Measurements from ENCODE around the gene C8B.
A peak's percentile ranks its signal among the peaks of the same experiment; 100 is the strongest.

C8B gene

GRCh38 chr1:56972976-56973375 is 7.2 kb upstream of the C8B start:
- no peak for DNase-seq (ENCODE audit: low read depth, low spot score)

GRCh38 chr1:56970280-56970679 is 4.5 kb upstream of the C8B start:
- no peak for DNase-seq (ENCODE audit: low read depth, low spot score)

- no peak for DNase-seq (ENCODE audit: low read depth, low spot score)
These were observed 3.2 kb upstream of the C8B start for GRCh38 chr1:56968878-56969495.

GRCh38 chr1:56967900-56968832 is 2.4 kb upstream of the C8B start:
- DNase-seq (ENCODE audit: low read depth, low spot score) = no peak

- DNase-seq (ENCODE audit: low read depth, low spot score) = no peak
These were observed 1.5 kb upstream of the C8B start for GRCh38 chr1:56967355-56967754.

- no peak for DNase-seq (ENCODE audit: low read depth, low spot score)
These were observed 834 bp upstream of the C8B start for GRCh38 chr1:56966698-56966999.

- no peak for DNase-seq (ENCODE audit: low read depth, low spot score)
These were observed 624 bp downstream of the C8B start for GRCh38 chr1:56965191-56965590.

GRCh38 chr1:56964349-56965017 is 1.3 kb downstream of the C8B start:
- no peak for DNase-seq (ENCODE audit: low read depth, low spot score)

- no peak for DNase-seq (ENCODE audit: low read depth, low spot score)
These were observed 2.1 kb downstream of the C8B start for GRCh38 chr1:56963667-56964066.

- no peak for DNase-seq (ENCODE audit: low read depth, low spot score)
These were observed 4.4 kb downstream of the C8B start for GRCh38 chr1:56961426-56961825.

- peak; percentile 34 for DNase-seq (ENCODE audit: low read depth, low spot score)
These were observed 7.3 kb downstream of the C8B start for GRCh38 chr1:56958526-56958925.

GRCh38 chr1:56957931-56958330 is 7.9 kb downstream of the C8B start:
- DNase-seq (ENCODE audit: low read depth, low spot score) = no peak

GRCh38 chr1:56954664-56955063 is 11.2 kb downstream of the C8B start:
- DNase-seq (ENCODE audit: low read depth, low spot score) = no peak

GRCh38 chr1:56953386-56953785 is 12.4 kb downstream of the C8B start:
- no peak for DNase-seq (ENCODE audit: low read depth, low spot score)

GRCh38 chr1:56952501-56952900 is 13.3 kb downstream of the C8B start:
- DNase-seq (ENCODE audit: low read depth, low spot score) = no peak

- peak; percentile 23 for DNase-seq (ENCODE audit: low read depth, low spot score)
These were observed 17.3 kb downstream of the C8B start for GRCh38 chr1:56948403-56949023.

- DNase-seq (ENCODE audit: low read depth, low spot score) = no peak
These were observed 25.8 kb downstream of the C8B start for GRCh38 chr1:56940039-56940438.

- no peak for DNase-seq (ENCODE audit: low read depth, low spot score)
These were observed 26.6 kb downstream of the C8B start for GRCh38 chr1:56939209-56939608.

GRCh38 chr1:56938646-56939045 is 27.2 kb downstream of the C8B start:
- DNase-seq (ENCODE audit: low read depth, low spot score) = no peak

GRCh38 chr1:56934430-56935060 is 31.3 kb downstream of the C8B start:
- DNase-seq (ENCODE audit: low read depth, low spot score) = peak; percentile 22

- no peak for DNase-seq (ENCODE audit: low read depth, low spot score)
These were observed 32.2 kb downstream of the C8B start for GRCh38 chr1:56933606-56934005.

- no peak for DNase-seq (ENCODE audit: low read depth, low spot score)
These were observed 32.7 kb downstream of the C8B start for GRCh38 chr1:56933161-56933560.

Measured in astrocyte of the hippocampus (primary cell).